ENCODE data around the gene CACNA1A.

CACNA1A gene

GRCh38 chr19:13303381-13304129, 202.7 kb downstream of the CACNA1A start:
- TF ChIP-seq, protein P1, sequence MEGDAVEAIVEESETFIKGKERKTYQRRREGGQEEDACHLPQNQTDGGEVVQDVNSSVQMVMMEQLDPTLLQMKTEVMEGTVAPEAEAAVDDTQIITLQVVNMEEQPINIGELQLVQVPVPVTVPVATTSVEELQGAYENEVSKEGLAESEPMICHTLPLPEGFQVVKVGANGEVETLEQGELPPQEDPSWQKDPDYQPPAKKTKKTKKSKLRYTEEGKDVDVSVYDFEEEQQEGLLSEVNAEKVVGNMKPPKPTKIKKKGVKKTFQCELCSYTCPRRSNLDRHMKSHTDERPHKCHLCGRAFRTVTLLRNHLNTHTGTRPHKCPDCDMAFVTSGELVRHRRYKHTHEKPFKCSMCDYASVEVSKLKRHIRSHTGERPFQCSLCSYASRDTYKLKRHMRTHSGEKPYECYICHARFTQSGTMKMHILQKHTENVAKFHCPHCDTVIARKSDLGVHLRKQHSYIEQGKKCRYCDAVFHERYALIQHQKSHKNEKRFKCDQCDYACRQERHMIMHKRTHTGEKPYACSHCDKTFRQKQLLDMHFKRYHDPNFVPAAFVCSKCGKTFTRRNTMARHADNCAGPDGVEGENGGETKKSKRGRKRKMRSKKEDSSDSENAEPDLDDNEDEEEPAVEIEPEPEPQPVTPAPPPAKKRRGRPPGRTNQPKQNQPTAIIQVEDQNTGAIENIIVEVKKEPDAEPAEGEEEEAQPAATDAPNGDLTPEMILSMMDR (IDR thresholded peaks at IDR 0.05; ENCODE audit: low read length, missing control alignments): no peak
- no peak overlapping the region for H3K4me3 ChIP-seq (replicated peaks; ENCODE audit: low read depth, low read length)
- DNase-seq (ENCODE audit: low read depth): no peak

- TF ChIP-seq, protein P1 (IDR thresholded peaks at IDR 0.05; ENCODE audit: low read length, missing control alignments): no peak
- H3K4me3 ChIP-seq (replicated peaks; ENCODE audit: low read depth, low read length): no peak overlapping the region
- no peak for DNase-seq (ENCODE audit: low read depth)
These were observed 203.6 kb downstream of the CACNA1A start for GRCh38 chr19:13302526-13303270.

- DNase-seq (ENCODE audit: low read depth): no peak
These were observed 204.5 kb downstream of the CACNA1A start for GRCh38 chr19:13301627-13302334.

GRCh38 chr19:13300421-13301030, 205.8 kb downstream of the CACNA1A start:
- no peak for DNase-seq (ENCODE audit: low read depth)

More at GRCh38 chr19:13301627-13302334, 204.5 kb downstream of the CACNA1A start:
- H3K4me3 ChIP-seq (replicated peaks; ENCODE audit: low read depth, low read length): no peak overlapping the region
- TF ChIP-seq, protein P1 (IDR thresholded peaks at IDR 0.05; ENCODE audit: low read length, missing control alignments): no peak

DNA sequence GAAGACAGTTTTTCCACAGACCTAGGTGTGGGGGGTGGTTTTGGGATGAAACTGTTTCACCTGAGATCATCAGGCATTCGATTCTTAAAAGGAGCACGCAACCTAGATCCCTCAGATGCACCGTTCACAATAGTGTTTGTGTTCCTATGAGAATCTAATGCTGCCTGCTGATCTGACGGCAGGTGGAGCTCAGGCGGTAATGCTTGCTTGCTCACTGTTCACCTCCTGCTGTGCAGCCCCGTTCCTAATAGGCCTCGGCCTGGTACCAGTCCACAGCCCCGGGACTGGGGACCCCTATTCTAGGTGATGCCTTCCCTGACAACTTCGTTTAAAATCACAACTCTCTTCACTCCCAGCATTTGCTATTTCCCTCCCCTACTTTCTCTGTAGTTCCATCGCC, 206.4 kb downstream of the CACNA1A start:
- no peak overlapping the region for H3K4me3 ChIP-seq (replicated peaks; ENCODE audit: low read depth, low read length)
- DNase-seq (ENCODE audit: low read depth): no peak
- TF ChIP-seq, protein P1 (IDR thresholded peaks at IDR 0.05; ENCODE audit: low read length, missing control alignments): no peak

More at GRCh38 chr19:13300421-13301030, 205.8 kb downstream of the CACNA1A start:
- H3K4me3 ChIP-seq (replicated peaks; ENCODE audit: low read depth, low read length): no peak overlapping the region
- TF ChIP-seq, protein P1 (IDR thresholded peaks at IDR 0.05; ENCODE audit: low read length, missing control alignments): no peak

DNA sequence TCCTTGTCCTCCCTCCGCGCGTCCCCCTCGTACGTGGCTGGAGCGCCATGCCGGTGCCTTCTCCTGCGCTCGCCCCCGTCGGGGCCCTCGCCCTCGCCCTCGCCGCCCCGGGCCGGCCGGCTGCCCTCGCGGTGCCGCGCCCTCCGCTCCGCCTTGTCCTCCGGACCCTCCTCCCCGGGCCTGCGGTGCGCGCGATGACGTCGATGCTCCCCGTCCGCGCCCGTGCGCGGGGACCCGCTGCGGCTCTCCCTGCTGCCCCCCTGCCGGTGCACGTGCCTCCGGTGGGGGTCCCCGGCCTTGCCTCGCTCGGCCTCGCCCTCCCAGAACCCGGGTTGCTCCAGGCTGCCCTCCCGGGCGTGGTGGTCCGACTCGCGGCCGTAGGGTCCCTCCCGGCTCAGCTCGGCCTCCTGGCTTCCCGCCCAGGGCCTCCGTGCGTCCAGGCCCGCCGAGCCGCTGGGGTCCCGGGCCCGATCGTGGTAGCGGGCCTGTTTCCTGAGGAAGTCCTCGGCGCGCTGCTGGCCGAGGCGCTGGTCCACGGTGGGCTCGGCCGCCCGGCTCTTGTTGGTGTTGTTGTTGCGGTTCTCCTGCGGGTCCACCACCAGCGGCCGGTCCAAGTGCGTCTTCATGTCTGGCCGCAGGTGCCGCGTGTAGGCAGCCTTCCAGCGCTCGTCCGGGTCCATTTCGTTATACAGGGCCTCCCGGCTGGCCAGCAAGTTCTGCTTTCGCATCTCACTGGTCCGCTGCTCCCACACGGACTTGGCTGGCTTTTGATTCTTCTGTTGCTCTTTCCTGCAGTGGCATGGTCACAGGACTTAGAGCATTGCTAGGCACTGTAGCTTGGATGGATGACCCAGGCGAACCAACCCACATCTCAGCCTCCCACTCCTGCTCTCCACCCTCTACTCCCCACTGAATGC, 207.5 kb downstream of the CACNA1A start:
- TF ChIP-seq, protein P1 (IDR thresholded peaks at IDR 0.05; ENCODE audit: low read length, missing control alignments): no peak
- no peak overlapping the region for H3K4me3 ChIP-seq (replicated peaks; ENCODE audit: low read depth, low read length)
- no peak for DNase-seq (ENCODE audit: low read depth)
